Ovary (tissue), 9 donors: ENCODE data around the gene DNAH8. TPM values are rescaled to one million over a fixed set of nuclear protein-coding genes. Genes with fewer than 3 reads are reported as not detected.

Experiments
- DNase-seq, 5 donors: peaks; one replicate each; pipeline ENCODE4 v3.0.0-alpha.2; 2019 to 2020
- H3K27ac ChIP-seq, 2 donors: fragments of 200-600 bp; one replicate each; pipeline versions ENCODE4 v1.5.1 to v1.8.0; 2019 to 2022
- H3K27me3 ChIP-seq: fragments of 200-600 bp; one replicate; pipeline ENCODE4 v1.8.0; 2022
- H3K36me3 ChIP-seq: fragments of 200-600 bp; sonication (generic); one replicate; pipeline ENCODE4 v1.5.1; 2019
- H3K4me1 ChIP-seq: one replicate; pipeline ENCODE4 v1.8.1; 2013; ENCODE audit warnings: mild to moderate bottlenecking, moderate library complexity; ENCODE audit not compliant: insufficient read depth
- H3K4me3 ChIP-seq: fragments of 200-600 bp; sonication (generic); one replicate; pipeline ENCODE4 v1.5.1; 2017
- H3K9me3 ChIP-seq, 2 donors: fragments of 200-600 bp in 1 of 2; sonication (generic) in 1 of 2; one replicate each; pipeline versions ENCODE4 v1.5.1 to v1.8.1; 2013 to 2019; ENCODE audit warnings: mild to moderate bottlenecking in 1 of 2, moderate library complexity in 1 of 2
- CTCF ChIP-seq, 3 donors: fragments of 450-650 bp in 2 of 3; fragments of 200-600 bp in 1 of 3; IDR thresholded peaks; one replicate each; pipeline versions ENCODE4 v1.5.1 to v1.8.0; 2016 to 2022; ENCODE audit warnings: antibody characterized with exemption in 3 of 3, mild to moderate bottlenecking in 1 of 3
- EP300 ChIP-seq: sonication (generic); formaldehyde crosslinking; IDR thresholded peaks from one replicate; pipeline ENCODE4 v1.6.1; 2017; ENCODE audit warnings: antibody characterized with exemption
- POLR2A ChIP-seq: fragments of 450-650 bp; IDR thresholded peaks from one replicate; pipeline ENCODE4 v1.6.1; 2017; ENCODE audit warnings: antibody characterized with exemption, mild to moderate bottlenecking, moderate library complexity
- WGBS, 3 donors: extraction: QIAGEN DNeasy Blood & Tissue Kit in 1 of 3; methylation state at CpG; one replicate each; pipeline versions ENCODE4 v1.1.5 to v1.1.7; 2013 to 2017; 5-methylcytosine and 5-hydroxymethylcytosine counted together
- intact Hi-C, 4 donors: fragments of 100-400 bp; cut with DNase I; formaldehyde crosslinking; loops; one replicate each; pipeline versions ENCODE4 v1.11.0 to v1.15.1; 2022 to 2023
- polyA plus RNA-seq, 2 donors: library from polyadenylated mRNA; stranded (reverse); fragments of 200-250 nt in 1 of 2; fragments of 350-450 nt in 1 of 2; fragmentation: Illumina TruSeq in 1 of 2; extraction: RNeasy Lipid Tissue Mini Kit (QIAGEN cat#74804) in 1 of 2; gene quantifications; one replicate each; pipeline ENCODE4 v1.2.3, GENCODE V29; 2013 to 2014
- total RNA-seq, 7 donors: library from RNA; depleted of rRNA in 2 of 7; stranded (reverse); fragments of >200 nt in 2 of 7; fragmentation: NEBNext Ultra II Directional in 3 of 7; extraction: Animal tissue kit (Norgen Biotek cat#: 25700) in 3 of 7; gene quantifications; one replicate each; pipeline versions ENCODE4 v1.1.0 to v1.2.4, GENCODE V29; 2016 to 2023
- donor health status: DM: no; HTN: no; CAD: no; lungs with moderate emphysema.
- donor health status: DM: no; HTN: no; CAD: no.
- donor health status: Bipolar disorder and iron deficiency.
- donor health status: DM: yes; HTN: yes; CAD: no.
- donor health status: DM: no; HTN: no; CAD: no.
- donor health status: DM: yes; HTN: yes; CAD: no.

Gene DNAH8
- total and polyA plus RNA-seq, 9 donors: under 0.01 to 0.08 (median 0.01) TPM; not detected in 4

GRCh38 chr6:39040080-39040673 is 325.1 kb downstream of the DNAH8 start:
- no peak for DNase-seq
- no peak overlapping the region for H3K27ac ChIP-seq
- TF ChIP-seq EP300 (no peak), POLR2A (no peak)
- intact Hi-C loops: no loop called here
- WGBS, 3 donors: 79 to 84% (median 81%) methylated on average over 10 of the region's 10 CpGs
- no peaks in the 10 kb centered on the region for H3K36me3 ChIP-seq
- peaks cover 0 to 4% of the 10 kb centered on the region in 2 donors for H3K9me3 ChIP-seq
- H3K4me3 ChIP-seq: no peak overlapping the region
- no peaks in the 10 kb centered on the region for H3K27me3 ChIP-seq
- H3K4me1 ChIP-seq: no peaks in the 10 kb centered on the region

- H3K36me3 ChIP-seq: no peaks in the 10 kb centered on the region
- no peak overlapping the region for H3K4me3 ChIP-seq
- no peaks in the 10 kb centered on the region for H3K4me1 ChIP-seq
- H3K27ac ChIP-seq: no peak overlapping the region
- DNase-seq: no peak
- peaks cover 0 to 4% of the 10 kb centered on the region in 2 donors for H3K9me3 ChIP-seq
- TF ChIP-seq POLR2A: no peak
- no peak for TF ChIP-seq EP300
- no peak for TF ChIP-seq CTCF (IDR thresholded peaks at IDR 0.05)
- WGBS, 3 donors: 34 to 72% (median 50%) methylated on average over 2 of the region's 2 CpGs
- intact Hi-C loops: no loop called here
- H3K27me3 ChIP-seq: no peaks in the 10 kb centered on the region
These were observed 326.0 kb downstream of the DNAH8 start for GRCh38 chr6:39041072-39041471.

GRCh38 chr6:39043776-39044175 is 328.7 kb downstream of the DNAH8 start:
- intact Hi-C loops: no loop called here

GRCh38 chr6:39044181-39044580 is 329.1 kb downstream of the DNAH8 start:
- 73 to 88% (median 82%) methylated on average over 4 of the region's 4 CpGs for WGBS, 3 donors
- no peaks in the 10 kb centered on the region for H3K36me3 ChIP-seq
- peaks cover 0 to 4% of the 10 kb centered on the region in 2 donors for H3K9me3 ChIP-seq
- no peak overlapping the region for H3K4me3 ChIP-seq
- intact Hi-C loops: no loop called here
- TF ChIP-seq CTCF (IDR thresholded peaks at IDR 0.05) (no peak), EP300 (no peak), POLR2A (no peak)
- no peak for DNase-seq
- H3K27me3 ChIP-seq: no peaks in the 10 kb centered on the region
- no peaks in the 10 kb centered on the region for H3K4me1 ChIP-seq
- no peak overlapping the region for H3K27ac ChIP-seq

More at GRCh38 chr6:39043776-39044175, 328.7 kb downstream of the DNAH8 start:
- WGBS, 3 donors: 69 to 85% (median 82%) methylated on average over 3 of the region's 3 CpGs
- no peak for DNase-seq
- no peaks in the 10 kb centered on the region for H3K36me3 ChIP-seq
- no peaks in the 10 kb centered on the region for H3K4me1 ChIP-seq
- no peak overlapping the region for H3K4me3 ChIP-seq
- TF ChIP-seq CTCF (IDR thresholded peaks at IDR 0.05) (no peak), POLR2A (no peak)
- H3K9me3 ChIP-seq: peaks cover 0 to 4% of the 10 kb centered on the region in 2 donors
- H3K27me3 ChIP-seq: no peaks in the 10 kb centered on the region
- no peak overlapping the region for H3K27ac ChIP-seq
